Measurements from ENCODE around the gene CFAP298.

- TF ChIP-seq POLR2AphosphoS5 (IDR thresholded peaks at IDR 0.05; ENCODE audit: borderline replicate concordance, low read depth, low read length) (no peak), EZH2 (IDR thresholded peaks at IDR 0.05) (no peak), FOXP2 (optimal IDR thresholded peaks at IDR 0.05; ENCODE audit: control extremely low read depth, extremely low read length, insufficient read depth) (no peak)
These were observed 643 bp downstream of the CFAP298 start for GRCh38 chr21:32611471-32611997.
